Measurements from ENCODE around the gene BACE1. TPM values are rescaled to one million over a fixed set of nuclear protein-coding genes. Genes with fewer than 3 reads are reported as not detected.

The BACE1 gene
- total and polyA plus RNA-seq, 10 of the 15 experiments (the other 5 are each of a cell fraction or from before 2014, with no cell fraction given), result 0.07 to 1.6 (median 0.32) TPM

DNA sequence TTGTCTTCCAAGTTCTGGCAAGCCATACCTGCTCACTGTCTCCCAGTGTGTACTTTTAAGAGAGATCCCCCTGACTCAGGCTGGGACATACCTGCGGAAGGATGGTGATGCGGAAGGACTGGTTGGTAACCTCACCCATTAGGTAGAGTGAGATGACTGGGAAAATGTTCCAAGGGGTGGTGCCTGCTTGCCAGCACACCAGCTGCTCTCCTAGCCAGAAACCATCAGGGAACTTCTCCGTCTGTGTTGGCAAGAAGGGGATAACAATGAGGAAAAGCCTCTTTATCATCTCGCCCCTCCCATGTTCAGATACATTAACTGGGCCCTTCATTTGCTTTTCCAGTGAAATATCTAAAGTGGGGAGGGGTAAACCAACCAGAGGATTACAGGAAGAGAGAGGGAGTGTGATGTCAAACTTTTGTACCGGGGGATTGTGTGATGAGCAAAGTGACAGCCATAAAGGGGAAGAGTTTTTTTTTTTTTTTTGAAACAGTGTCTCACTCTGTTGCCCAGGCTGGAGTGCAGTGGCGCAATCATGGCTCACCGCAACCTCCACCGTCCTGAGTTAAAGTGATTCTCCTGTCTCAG, 25.2 kb downstream of the BACE1 start, which contains the start of gene BACE1-AS:
TSS of gene BACE1-AS (plus strand) at position 538 of the 588 bp plus-strand sequence.
- ChIA-PET POLR2A (no interaction called here), CTCF (no interaction called here), SMC1A (ENCODE audit: uncharacterized antibody, unreplicated experiment) (no interaction called here), RAD21 (ENCODE audit: unreplicated experiment) (no interaction called here)
- H3K9me3 ChIP-seq (replicated peaks; ENCODE audit: control insufficient read depth, insufficient read depth, low read length), result no peaks in the 10 kb centered on the region
- H3K27ac ChIP-seq (ENCODE audit: control insufficient read depth, insufficient read depth), result no peak within 1 kb of the TSS
- no peaks in the 10 kb centered on the region for H3K27me3 ChIP-seq (replicated peaks in 1 of 2; ENCODE audit: control insufficient read depth in 2 of 2, insufficient read depth in 2 of 2, low read length in 1 of 2)
- no peak within 1 kb of the TSS for H3K4me2 ChIP-seq (ENCODE audit: control insufficient read depth, insufficient read depth)
- TF ChIP-seq CBFB (IDR thresholded peaks at IDR 0.05; ENCODE audit: low read depth) (no peak), NFYA (IDR thresholded peaks at IDR 0.05; ENCODE audit: borderline replicate concordance, low read depth, low read length) (no peak)
- no peak for FAIRE-seq
- H4K20me1 ChIP-seq (ENCODE audit: control insufficient read depth, insufficient read depth), result no peaks in the 10 kb centered on the region
- H2AFZ ChIP-seq (ENCODE audit: control insufficient read depth, low read depth, low read length), result no peak within 1 kb of the TSS
- intact Hi-C loops (cut with micrococcal nuclease; ENCODE audit: unreplicated experiment) (no loop called here), in situ Hi-C loops (cut with MboI) (no loop called here)
- no TSS peak for BruUV-seq (replicated peaks)
- 85% methylated on average over 8 of the region's 8 CpGs for WGBS (ENCODE audit: insufficient coverage, insufficient replicate concordance, low lambda C conversion rate, missing lambda C conversion rate)
- H3K4me3 ChIP-seq, result no peak within 1 kb of the TSS
- ATAC-seq, result no peak
- H3K36me3 ChIP-seq (ENCODE audit: control insufficient read depth in 2 of 2, insufficient read depth in 2 of 2, low read length in 1 of 2), result peaks cover 0 to 2% of the 10 kb centered on the region in 2 experiments; a peak in 2 of 4 replicates
- H3K79me2 ChIP-seq (ENCODE audit: control insufficient read depth, insufficient read depth, low read length), result no peaks in the 10 kb centered on the region
- H3K4me1 ChIP-seq (ENCODE audit: control insufficient read depth, insufficient read depth, low read length), result no peaks in the 10 kb centered on the region
- no peak for DNase-seq (ENCODE audit: low read depth, low spot score)
- no peak within 1 kb of the TSS for H3K9ac ChIP-seq (ENCODE audit: control insufficient read depth, insufficient read depth, low read length)

DNA sequence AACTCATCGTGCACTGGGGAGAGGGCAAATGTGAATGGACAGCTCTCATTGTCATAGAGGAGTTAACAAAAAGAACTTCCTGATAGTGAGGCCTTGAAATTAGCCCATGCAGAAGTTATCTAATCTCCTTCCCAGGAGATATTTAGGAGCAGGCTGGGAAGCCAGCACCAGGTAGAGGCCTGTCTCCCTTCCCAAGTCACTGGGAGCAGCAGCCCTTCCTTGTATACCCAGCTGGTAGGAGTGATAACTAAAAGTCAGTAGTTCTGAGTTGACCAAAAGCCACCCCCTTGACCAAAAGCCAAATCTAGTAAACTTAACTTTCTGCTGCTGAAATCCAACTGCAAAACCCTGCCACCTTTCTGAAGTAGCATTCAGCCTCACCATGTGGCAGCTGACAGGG, 26.3 kb downstream of the BACE1 start:
- no peak overlapping the region for H3K27ac ChIP-seq (ENCODE audit: control insufficient read depth, insufficient read depth)
- H3K27me3 ChIP-seq (replicated peaks in 1 of 2; ENCODE audit: control insufficient read depth in 2 of 2, insufficient read depth in 2 of 2, low read length in 1 of 2), result no peaks in the 10 kb centered on the region
- in situ Hi-C loops (cut with MboI) (no loop called here), intact Hi-C loops (cut with micrococcal nuclease; ENCODE audit: unreplicated experiment) (no loop called here)
- H4K20me1 ChIP-seq (ENCODE audit: control insufficient read depth, insufficient read depth), result no peaks in the 10 kb centered on the region
- no peaks in the 10 kb centered on the region for H3K9me3 ChIP-seq (replicated peaks; ENCODE audit: control insufficient read depth, insufficient read depth, low read length)
- no peaks in the 10 kb centered on the region for H3K4me1 ChIP-seq (ENCODE audit: control insufficient read depth, insufficient read depth, low read length)
- DNase-seq (ENCODE audit: low read depth, low spot score), result no peak
- no TSS peak for BruUV-seq (replicated peaks)
- CTCF ChIA-PET, result no interaction called here
- RAD21 ChIA-PET (ENCODE audit: unreplicated experiment), result no interaction called here
- no peak for FAIRE-seq
- no peak for ATAC-seq
- H3K36me3 ChIP-seq (ENCODE audit: control insufficient read depth in 2 of 2, insufficient read depth in 2 of 2, low read length in 1 of 2), result peaks cover 0 to 2% of the 10 kb centered on the region in 2 experiments; a peak in 2 of 4 replicates
- no peak overlapping the region for H3K9ac ChIP-seq (ENCODE audit: control insufficient read depth, insufficient read depth, low read length)
- 100% methylated on average over 1 of the region's 1 CpG for WGBS (ENCODE audit: insufficient coverage, insufficient replicate concordance, low lambda C conversion rate, missing lambda C conversion rate)
- H3K4me2 ChIP-seq (ENCODE audit: control insufficient read depth, insufficient read depth), result no peak overlapping the region
- H2AFZ ChIP-seq (ENCODE audit: control insufficient read depth, low read depth, low read length), result no peak overlapping the region
- no peaks in the 10 kb centered on the region for H3K79me2 ChIP-seq (ENCODE audit: control insufficient read depth, insufficient read depth, low read length)
- no peak for TF ChIP-seq ATF7 (IDR thresholded peaks at IDR 0.05; ENCODE audit: low read depth)
- no peak for TF ChIP-seq CBFB (IDR thresholded peaks at IDR 0.05; ENCODE audit: low read depth)
- no peak for TF ChIP-seq ETV6 (conservative IDR thresholded peaks at IDR 0.05 in 1 of 2, IDR thresholded peaks at IDR 0.05 in 1 of 2; ENCODE audit: borderline replicate concordance in 1 of 2, low read depth in 1 of 2)
- no peak for TF ChIP-seq BHLHE40 (IDR thresholded peaks at IDR 0.05; ENCODE audit: borderline replicate concordance in 1 of 2, low read depth in 2 of 2, low read length in 1 of 2)
- TF ChIP-seq SP1 (IDR thresholded peaks at IDR 0.05; ENCODE audit: low read depth, low read length), result no peak
- no peak for TF ChIP-seq FOXM1 (IDR thresholded peaks at IDR 0.05; ENCODE audit: low read depth, low read length)
- no peak for TF ChIP-seq STAT3 (IDR thresholded peaks at IDR 0.05; ENCODE audit: low read depth, low read length)
- SMC1A ChIA-PET (ENCODE audit: uncharacterized antibody, unreplicated experiment), result no interaction called here
- POLR2A ChIA-PET, result interaction anchor here (0.5 kb wide), 1 partner anchor 18 kb away, joined by 4 read pairs; no protein-coding TSS in a partner anchor
- H3K4me3 ChIP-seq, result no peak overlapping the region

Data from GM12878 (cell line).